Lung (tissue), 12 donors: ENCODE measurements around the gene ALG14. TPM values are rescaled to one million over a fixed set of nuclear protein-coding genes. Genes with fewer than 3 reads are reported as not detected.
"Not testable (repeated sequence)": the region's sequence is repeated elsewhere in the genome, so short reads cannot be mapped to it uniquely, and the experiment has no call there.

Source experiments
- ATAC-seq: fragments of 200-7000 bp; cut with Tn5 transposase; one replicate; pipeline ENCODE4 v1.9.1; 2020; ENCODE audit warnings: moderate number of reproducible peaks; ENCODE audit not compliant: insufficient read depth, low FRiP score
- DNase-seq, 3 donors: peaks; one replicate each; pipeline ENCODE4 v3.0.0-alpha.2; 2013 to 2017
- H3K27ac ChIP-seq, 2 donors: one replicate each; pipeline ENCODE4 v1.5.1; 2013; ENCODE audit warnings: mild to moderate bottlenecking in 2 of 2, moderate library complexity in 2 of 2, control low read depth in 1 of 2, inconsistent platforms in 1 of 2, low read depth in 1 of 2, low read length in 1 of 2
- H3K27me3 ChIP-seq, 3 donors: one replicate each; pipeline ENCODE4 v1.5.1; 2013; ENCODE audit warnings: low read length in 2 of 3; ENCODE audit not compliant: control insufficient read depth in 3 of 3, insufficient read depth in 3 of 3
- H3K36me3 ChIP-seq, 4 donors: one replicate each; pipeline ENCODE4 v1.5.1; 2013; ENCODE audit warnings: low read length in 4 of 4, mild to moderate bottlenecking in 1 of 4, moderate library complexity in 1 of 4; ENCODE audit not compliant: control insufficient read depth in 4 of 4, insufficient read depth in 4 of 4
- H3K4me1 ChIP-seq, 5 donors: one replicate each; pipeline ENCODE4 v1.5.1; 2013; ENCODE audit warnings: low read length in 5 of 5, mild to moderate bottlenecking in 2 of 5, moderate library complexity in 1 of 5; ENCODE audit not compliant: control insufficient read depth in 5 of 5, insufficient read depth in 5 of 5
- H3K4me3 ChIP-seq: one replicate; pipeline ENCODE4 v1.5.1; 2013; ENCODE audit warnings: mild to moderate bottlenecking, control low read depth, moderate library complexity
- H3K9ac ChIP-seq, 2 donors: one replicate each; pipeline ENCODE4 v1.5.1; 2013; ENCODE audit warnings: low read length in 2 of 2, control low read depth in 1 of 2; ENCODE audit not compliant: insufficient read depth in 1 of 2
- H3K9me3 ChIP-seq, 4 donors: one replicate each; pipeline ENCODE4 v1.5.1; 2013; ENCODE audit warnings: low read length in 3 of 4, mild to moderate bottlenecking in 1 of 4, moderate library complexity in 1 of 4; ENCODE audit not compliant: control insufficient read depth in 4 of 4, insufficient read depth in 3 of 4
- CTCF ChIP-seq: IDR thresholded peaks from 2 replicates; pipeline ENCODE4 v1.5.1; 2012; ENCODE audit warnings: mild to moderate bottlenecking; ENCODE audit errors: control extremely low read depth, extremely low read depth
- WGBS, 2 donors: extraction: QIAGEN DNeasy Blood & Tissue Kit; methylation state at CpG; one replicate each; pipeline ENCODE4 v1.1.7; 2013; 5-methylcytosine and 5-hydroxymethylcytosine counted together
- polyA plus RNA-seq, 2 donors: library from polyadenylated mRNA; stranded (reverse); fragments of 200-250 nt; gene quantifications; one replicate each; pipeline ENCODE4 v1.2.1, GENCODE V29; 2013
- total RNA-seq, 2 donors: library from RNA; depleted of rRNA in 1 of 2; stranded (reverse); fragments of >200 nt in 1 of 2; gene quantifications; one replicate each; pipeline ENCODE4 v1.2.1, GENCODE V29; 2014 to 2021
- donor health status: control.
- donor health status: control.
- donor health status: Bipolar disorder and iron deficiency.
- donor health status: healthy.
- donor health status: DM: yes; HTN: yes; CAD: no.

Gene ALG14
- total and polyA plus RNA-seq, 4 donors: 0.97 to 7.5 (median 1.6) TPM

- no peak for ATAC-seq
- H3K27ac ChIP-seq: no peak overlapping the region
These were observed 23.6 kb upstream of the ALG14 start for GRCh38 chr1:95096218-95096841.

GRCh38 chr1:95095833-95096217 lies 23.1 kb upstream of the ALG14 start:
- no peak overlapping the region for H3K9ac ChIP-seq
- no peak for TF ChIP-seq CTCF
- no peak overlapping the region for H3K4me3 ChIP-seq
- no peak overlapping the region for H3K27ac ChIP-seq
- peaks cover 0 to 2% (median 0%) of the 10 kb centered on the region in 4 donors for H3K9me3 ChIP-seq
- no peaks in the 10 kb centered on the region for H3K27me3 ChIP-seq
- DNase-seq (no peak), ATAC-seq (no peak)
- WGBS, 2 donors: 15 to 32% methylated on average over 2 of the region's 2 CpGs
- H3K36me3 ChIP-seq: no peaks in the 10 kb centered on the region
- H3K4me1 ChIP-seq: no peaks in the 10 kb centered on the region

More at GRCh38 chr1:95096218-95096841, 23.6 kb upstream of the ALG14 start:
- TF ChIP-seq CTCF: no peak
- 59 to 74% methylated on average over 6 of the region's 6 CpGs for WGBS, 2 donors
- Histone ChIP-seq H3K4me3 (no peak overlapping the region), H3K9me3 (no peaks in the 10 kb centered on the region), H3K27me3 (no peaks in the 10 kb centered on the region), H3K9ac (no peak overlapping the region), H3K36me3 (no peaks in the 10 kb centered on the region), H3K4me1 (no peaks in the 10 kb centered on the region)
- DNase-seq: no peak

- H3K36me3 ChIP-seq: no peaks in the 10 kb centered on the region
- H3K27me3 ChIP-seq: no peaks in the 10 kb centered on the region
- no peak overlapping the region for H3K9ac ChIP-seq
- DNase-seq (no peak), ATAC-seq (no peak)
- no peak for TF ChIP-seq CTCF
- H3K4me1 ChIP-seq: no peaks in the 10 kb centered on the region
- peaks cover 0 to 5% (median under 1%) of the 10 kb centered on the region in 4 donors for H3K9me3 ChIP-seq
- H3K27ac ChIP-seq: no peak overlapping the region
- WGBS, 2 donors: 45 to 63% methylated on average over 2 of the region's 2 CpGs
- H3K4me3 ChIP-seq: no peak overlapping the region
These were observed 22.2 kb upstream of the ALG14 start for GRCh38 chr1:95094923-95095322.

- Histone ChIP-seq H3K36me3 (no peaks in the 10 kb centered on the region), H3K4me1 (no peaks in the 10 kb centered on the region), H3K27me3 (no peaks in the 10 kb centered on the region), H3K9ac (no peak overlapping the region), H3K27ac (no peak overlapping the region), H3K4me3 (no peak overlapping the region), H3K9me3 (peaks cover 0 to 6% (median 2%) of the 10 kb centered on the region in 4 donors)
- DNase-seq (no peak), ATAC-seq (no peak)
- TF ChIP-seq CTCF: no peak
- 92 to 96% methylated on average over 1 of the region's 1 CpG for WGBS, 2 donors
These were observed 20.5 kb upstream of the ALG14 start for GRCh38 chr1:95093296-95093695.

GRCh38 chr1:95092891-95093290 lies 20.1 kb upstream of the ALG14 start:
- ATAC-seq, H3K27ac ChIP-seq, H3K9ac ChIP-seq, H3K27me3 ChIP-seq, DNase-seq, H3K36me3 ChIP-seq, H3K4me1 ChIP-seq, H3K4me3 ChIP-seq, H3K9me3 ChIP-seq: not testable (repeated sequence)
